ENCODE results near the gene ENOSF1. TPM values are rescaled to one million over a fixed set of nuclear protein-coding genes. Genes with fewer than 3 reads are reported as not detected.

Gene ENOSF1
- total RNA-seq, 1 experiment from 2014 or later, result 44.6 TPM

GRCh38 chr18:703213-703967 lies 9.0 kb downstream of the ENOSF1 start:
- Mint-ChIP-seq H3K36me3 (peaks cover 33% of the 10 kb centered on the region), H3K4me1 (no peaks in the 10 kb centered on the region), H3K4me3 (no peak overlapping the region), H3K9me3 (no peaks in the 10 kb centered on the region), H3K27ac (peak overlapping the region; percentile 40), H3K27me3 (ENCODE audit: low read depth) (no peaks in the 10 kb centered on the region)
- CTCF ChIA-PET, result interaction anchor here (2.4 to 2.9 kb wide), 2 partner anchors 9 to 136 kb away, joined by 9 to 16 read pairs; partner anchors contain the start of gene ENOSF1
- no peak for TF ChIP-seq GTF2I (CRISPR knock-in tag; conservative IDR thresholded peaks at IDR 0.05)
- no peak for TF ChIP-seq ZNF121 (CRISPR knock-in tag; IDR thresholded peaks at IDR 0.05)
- TF ChIP-seq SP1 (CRISPR knock-in tag; conservative IDR thresholded peaks at IDR 0.05), result no peak
- TF ChIP-seq ZBTB21 (CRISPR knock-in tag; IDR thresholded peaks at IDR 0.05; ENCODE audit: borderline replicate concordance), result no peak
- no peak for DNase-seq (ENCODE audit: low spot score)
- ATAC-seq, result no peak
- POLR2A ChIA-PET, result no interaction called here

- CTCF ChIA-PET, result interaction anchor here (1.4 to 2.1 kb wide), 4 partner anchors 32 to 142 kb away, joined by 3 to 8 read pairs (median 5); no protein-coding TSS in a partner anchor
Observed at GRCh38 chr18:697800-698199, 14.6 kb downstream of the ENOSF1 start.

GRCh38 chr18:697012-697411 lies 15.4 kb downstream of the ENOSF1 start:
- no peak overlapping the region for H3K4me3 Mint-ChIP-seq
- POLR2A ChIA-PET, result no interaction called here
- peaks cover 4% of the 10 kb centered on the region for H3K4me1 Mint-ChIP-seq
- no peaks in the 10 kb centered on the region for H3K9me3 Mint-ChIP-seq
- no peak overlapping the region for H3K27ac Mint-ChIP-seq
- ATAC-seq (no peak), DNase-seq (ENCODE audit: low spot score) (no peak)
- CTCF ChIA-PET, result interaction anchor here (1.0 kb wide), 1 partner anchor 16 kb away, joined by 3 read pairs; the partner anchor contains the start of gene ENOSF1
- no peak for TF ChIP-seq ERG (CRISPR knock-in tag; IDR thresholded peaks at IDR 0.05)
- no peak for TF ChIP-seq TP53 (CRISPR knock-in tag; IDR thresholded peaks at IDR 0.05)
- TF ChIP-seq JUN (CRISPR knock-in tag; IDR thresholded peaks at IDR 0.05), result no peak
- TF ChIP-seq SP1 (CRISPR knock-in tag; conservative IDR thresholded peaks at IDR 0.05), result no peak
- TF ChIP-seq IRF2 (CRISPR knock-in tag; IDR thresholded peaks at IDR 0.05; ENCODE audit: borderline replicate concordance, low read depth), result no peak
- no peak for TF ChIP-seq ZNF423 (CRISPR knock-in tag; IDR thresholded peaks at IDR 0.05)
- TF ChIP-seq ZNF232 (CRISPR knock-in tag; IDR thresholded peaks at IDR 0.05), result no peak
- no peak for TF ChIP-seq OVOL2 (CRISPR knock-in tag; IDR thresholded peaks at IDR 0.05; ENCODE audit: borderline replicate concordance)
- TF ChIP-seq GRHL2 (CRISPR knock-in tag; IDR thresholded peaks at IDR 0.05; ENCODE audit: insufficient replicate concordance, severe bottlenecking), result no peak
- no peak for TF ChIP-seq MYBL2 (CRISPR knock-in tag; IDR thresholded peaks at IDR 0.05)
- H3K27me3 Mint-ChIP-seq (ENCODE audit: low read depth), result no peaks in the 10 kb centered on the region
- peaks cover 26% of the 10 kb centered on the region; the same call in 1 of the 2 replicates for H3K36me3 Mint-ChIP-seq

More at GRCh38 chr18:697800-698199, 14.6 kb downstream of the ENOSF1 start:
- ATAC-seq, result peak; percentile 66
- POLR2A ChIA-PET, result no interaction called here
- peaks cover 4% of the 10 kb centered on the region for H3K4me1 Mint-ChIP-seq
- H3K27ac Mint-ChIP-seq, result no peak overlapping the region
- H3K36me3 Mint-ChIP-seq, result peaks cover 24% of the 10 kb centered on the region; the same call in 1 of the 2 replicates
- no peak for TF ChIP-seq USF1 (CRISPR knock-in tag; IDR thresholded peaks at IDR 0.05)
- TF ChIP-seq MXD4 (CRISPR knock-in tag; IDR thresholded peaks at IDR 0.05; ENCODE audit: borderline replicate concordance), result no peak
- no peak for TF ChIP-seq ESRRA (CRISPR knock-in tag; IDR thresholded peaks at IDR 0.05; ENCODE audit: borderline replicate concordance)
- DNase-seq (ENCODE audit: low spot score), result no peak
- no peaks in the 10 kb centered on the region for H3K27me3 Mint-ChIP-seq (ENCODE audit: low read depth)
- H3K4me3 Mint-ChIP-seq, result no peak overlapping the region
- H3K9me3 Mint-ChIP-seq, result no peaks in the 10 kb centered on the region

GRCh38 chr18:693466-694187 lies 18.8 kb downstream of the ENOSF1 start:
- Mint-ChIP-seq H3K9me3 (no peaks in the 10 kb centered on the region), H3K27me3 (ENCODE audit: low read depth) (no peaks in the 10 kb centered on the region), H3K27ac (peak overlapping the region; percentile 11; the same call in 1 of the 2 replicates), H3K36me3 (peaks cover 20% of the 10 kb centered on the region; the same call in 1 of the 2 replicates), H3K4me3 (no peak overlapping the region), H3K4me1 (peaks cover 7% of the 10 kb centered on the region)
- ChIA-PET CTCF (no interaction called here), POLR2A (no interaction called here)
- no peak for ATAC-seq
- DNase-seq (ENCODE audit: low spot score), result no peak
- TF ChIP-seq ZNF263 (CRISPR knock-in tag; IDR thresholded peaks at IDR 0.05; ENCODE audit: low read depth), result no peak
- TF ChIP-seq IRF2 (CRISPR knock-in tag; IDR thresholded peaks at IDR 0.05; ENCODE audit: borderline replicate concordance, low read depth), result no peak
- TF ChIP-seq SOX15 (CRISPR knock-in tag; IDR thresholded peaks at IDR 0.05), result no peak
- no peak for TF ChIP-seq AFF4 (CRISPR knock-in tag; IDR thresholded peaks at IDR 0.05; ENCODE audit: borderline replicate concordance)
- no peak for TF ChIP-seq KAT7 (CRISPR knock-in tag; IDR thresholded peaks at IDR 0.05; ENCODE audit: borderline replicate concordance)
- TF ChIP-seq ZNF671 (CRISPR knock-in tag; IDR thresholded peaks at IDR 0.05), result no peak

Data from WTC11 (cell line).